GM18520 (cell line): ENCODE results near the gene USP46.

Experiments
- ATAC-seq: cut with Tn5 transposase; IDR thresholded peaks from one replicate; pipeline ENCODE4 v1.9.1; 2021; ENCODE audit not compliant: unreplicated experiment

USP46 gene

GRCh38 chr4:52622564-52622963 is 36.5 kb downstream of the USP46 start:
- ATAC-seq: no peak

- no peak for ATAC-seq
These were observed 37.5 kb downstream of the USP46 start for GRCh38 chr4:52621567-52621966.

GRCh38 chr4:52619591-52619931 is 39.5 kb downstream of the USP46 start:
- ATAC-seq: no peak

GRCh38 chr4:52618795-52619590 is 40.1 kb downstream of the USP46 start:
- no peak for ATAC-seq

GRCh38 chr4:52617336-52618020 is 41.6 kb downstream of the USP46 start:
- ATAC-seq: no peak

- ATAC-seq: no peak
These were observed 44.9 kb downstream of the USP46 start for GRCh38 chr4:52614241-52614640.

GRCh38 chr4:52612341-52612740 is 46.8 kb downstream of the USP46 start:
- no peak for ATAC-seq

- ATAC-seq: no peak
These were observed 48.0 kb downstream of the USP46 start for GRCh38 chr4:52611030-52611555.

GRCh38 chr4:52606726-52607125 is 52.4 kb downstream of the USP46 start:
- no peak for ATAC-seq

GRCh38 chr4:52606040-52606439 is 53.1 kb downstream of the USP46 start:
- no peak for ATAC-seq

GRCh38 chr4:52604215-52604614 is 54.9 kb downstream of the USP46 start:
- no peak for ATAC-seq

- no peak for ATAC-seq
These were observed 58.8 kb downstream of the USP46 start for GRCh38 chr4:52600275-52600674.

GRCh38 chr4:52595001-52595400 is 64.1 kb downstream of the USP46 start:
- ATAC-seq: no peak

- no peak for ATAC-seq
These were observed 66.8 kb downstream of the USP46 start for GRCh38 chr4:52592287-52592686.

- ATAC-seq: no peak
These were observed 70.1 kb downstream of the USP46 start for GRCh38 chr4:52588771-52589591.

GRCh38 chr4:52588097-52588496 is 71.0 kb downstream of the USP46 start:
- no peak for ATAC-seq

GRCh38 chr4:52586069-52586468 is 73.0 kb downstream of the USP46 start:
- no peak for ATAC-seq

GRCh38 chr4:52585379-52585778 is 73.7 kb downstream of the USP46 start:
- no peak for ATAC-seq

GRCh38 chr4:52579602-52580272 is 79.4 kb downstream of the USP46 start:
- ATAC-seq: no peak

GRCh38 chr4:52578951-52579350 is 80.2 kb downstream of the USP46 start:
- no peak for ATAC-seq

- ATAC-seq: no peak
These were observed 81.5 kb downstream of the USP46 start for GRCh38 chr4:52577624-52577962.
